HL-60 (cell line): ENCODE results near the gene AGPAT3.

ENCODE experiments used
- POLR2AphosphoS5 ChIP-seq: IDR thresholded peaks from 2 replicates; pipeline ENCODE4 v1.6.1; 2012; ENCODE audit warnings: low read depth
- TF ChIP-seq, protein P1 (sequence below): IDR thresholded peaks from one replicate; pipeline ENCODE4 v1.5.1; 2011; ENCODE audit warnings: low read length, control low read depth, inconsistent platforms; ENCODE audit not compliant: insufficient read depth

DNA sequence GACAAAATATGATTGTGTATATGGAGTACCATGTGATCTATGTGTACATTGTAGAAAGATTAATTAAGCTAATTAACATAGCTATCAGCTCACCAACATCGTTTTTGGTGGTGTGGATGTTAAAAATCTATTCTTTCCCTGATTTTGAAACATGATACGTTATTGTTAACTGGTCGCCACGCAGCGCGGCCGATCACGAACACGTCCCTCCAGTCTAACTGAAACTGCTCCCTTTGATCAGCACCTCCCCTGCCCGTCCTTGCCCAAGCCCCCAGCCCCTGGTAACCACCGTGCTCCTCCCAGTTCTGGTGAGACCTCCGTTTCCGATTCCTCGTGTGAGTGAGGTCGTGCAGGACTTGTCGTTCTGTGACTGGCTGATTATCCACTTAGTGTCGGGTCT, 67.0 kb downstream of the AGPAT3 start:
- TF ChIP-seq POLR2AphosphoS5, result no peak
- TF ChIP-seq, protein P1, sequence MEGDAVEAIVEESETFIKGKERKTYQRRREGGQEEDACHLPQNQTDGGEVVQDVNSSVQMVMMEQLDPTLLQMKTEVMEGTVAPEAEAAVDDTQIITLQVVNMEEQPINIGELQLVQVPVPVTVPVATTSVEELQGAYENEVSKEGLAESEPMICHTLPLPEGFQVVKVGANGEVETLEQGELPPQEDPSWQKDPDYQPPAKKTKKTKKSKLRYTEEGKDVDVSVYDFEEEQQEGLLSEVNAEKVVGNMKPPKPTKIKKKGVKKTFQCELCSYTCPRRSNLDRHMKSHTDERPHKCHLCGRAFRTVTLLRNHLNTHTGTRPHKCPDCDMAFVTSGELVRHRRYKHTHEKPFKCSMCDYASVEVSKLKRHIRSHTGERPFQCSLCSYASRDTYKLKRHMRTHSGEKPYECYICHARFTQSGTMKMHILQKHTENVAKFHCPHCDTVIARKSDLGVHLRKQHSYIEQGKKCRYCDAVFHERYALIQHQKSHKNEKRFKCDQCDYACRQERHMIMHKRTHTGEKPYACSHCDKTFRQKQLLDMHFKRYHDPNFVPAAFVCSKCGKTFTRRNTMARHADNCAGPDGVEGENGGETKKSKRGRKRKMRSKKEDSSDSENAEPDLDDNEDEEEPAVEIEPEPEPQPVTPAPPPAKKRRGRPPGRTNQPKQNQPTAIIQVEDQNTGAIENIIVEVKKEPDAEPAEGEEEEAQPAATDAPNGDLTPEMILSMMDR, result no peak
